HepG2 (cell line): ENCODE data around the gene GPR176. TPM values are rescaled to one million over a fixed set of nuclear protein-coding genes. Genes with fewer than 3 reads are reported as not detected.

Experiments
- BORCS8-MEF2B ChIP-seq: sonication (generic); formaldehyde crosslinking; IDR thresholded peaks from 2 replicates; pipeline ENCODE4 v1.8.0; 2022; ENCODE audit warnings: mild to moderate bottlenecking, missing genetic modification reagents
- HNF1A ChIP-seq, 2 experiments: sonication (generic) in 1 of 2; formaldehyde crosslinking in 1 of 2; IDR thresholded peaks; 2 replicates each; pipeline versions ENCODE4 v1.4.0 to v1.6.1; 2016 to 2020; ENCODE audit warnings: borderline replicate concordance in 1 of 2, low read depth in 1 of 2, mild to moderate bottlenecking in 1 of 2, missing genetic modification reagents in 1 of 2
- LBX2 ChIP-seq: sonication (generic); formaldehyde crosslinking; IDR thresholded peaks from 2 replicates; pipeline ENCODE4 v1.5.0; 2020; ENCODE audit warnings: missing genetic modification reagents, mild to moderate bottlenecking, borderline replicate concordance
- MAZ ChIP-seq, 2 experiments: sonication (generic) in 1 of 2; formaldehyde crosslinking in 1 of 2; IDR thresholded peaks; 2 replicates each; pipeline versions ENCODE4 v1.5.0 to v1.6.1; 2012 to 2020; ENCODE audit warnings: low read depth in 2 of 2, mild to moderate bottlenecking in 2 of 2, borderline replicate concordance in 1 of 2, improper control_type of control experiment in 1 of 2, low read length in 1 of 2, missing genetic modification reagents in 1 of 2, moderate library complexity in 1 of 2
- MEIS2 ChIP-seq: sonication (generic); formaldehyde crosslinking; IDR thresholded peaks from 2 replicates; pipeline ENCODE4 v1.9.0; 2021; ENCODE audit warnings: mild to moderate bottlenecking, missing genetic modification reagents
- MTF1 ChIP-seq: sonication (generic); formaldehyde crosslinking; IDR thresholded peaks from 2 replicates; pipeline ENCODE4 v1.5.0; 2020; ENCODE audit warnings: missing genetic modification reagents
- POLR2AphosphoS5 ChIP-seq: IDR thresholded peaks from 2 replicates; pipeline ENCODE4 v1.6.1; 2012; ENCODE audit warnings: low read depth, low read length
- SMAD1 ChIP-seq: sonication (generic); formaldehyde crosslinking; IDR thresholded peaks from 2 replicates; pipeline ENCODE4 v1.4.0; 2020; ENCODE audit warnings: missing genetic modification reagents, low read depth, mild to moderate bottlenecking, borderline replicate concordance
- ZBTB7A ChIP-seq: sonication (generic); formaldehyde crosslinking; IDR thresholded peaks from 2 replicates; pipeline ENCODE4 v1.8.0; 2022; ENCODE audit warnings: mild to moderate bottlenecking, missing genetic modification reagents
- ZNF337 ChIP-seq: sonication (generic); formaldehyde crosslinking; IDR thresholded peaks from 2 replicates; pipeline ENCODE4 v1.5.1; 2020; ENCODE audit warnings: missing genetic modification reagents, low read depth, mild to moderate bottlenecking, borderline replicate concordance
- ZNF44 ChIP-seq: sonication (generic); formaldehyde crosslinking; IDR thresholded peaks from 2 replicates; pipeline ENCODE4 v1.5.1; 2020; ENCODE audit warnings: mild to moderate bottlenecking, missing genetic modification reagents
- polyA plus RNA-seq, 8 experiments: library from polyadenylated mRNA; depleted of rRNA in 3 of 8; stranded (reverse) in 7 of 8; unstranded in 1 of 8; fragments of >200 nt; fragmentation: Illumina TruSeq in 4 of 8; extraction: Trizol in 4 of 8; gene quantifications; 2 replicates each; pipeline versions ENCODE4 v1.2.1 to v1.2.3, GENCODE V29; 2011 to 2016; ENCODE audit warnings: low read depth in 4 of 8, missing spikeins in 1 of 8, mixed read lengths in 1 of 8; ENCODE audit not compliant: insufficient read depth in 1 of 8
- total RNA-seq, 5 experiments: library from RNA; depleted of rRNA; stranded (reverse); fragments of >200 nt; fragmentation: Illumina TruSeq; extraction: Trizol; gene quantifications; 2 replicates each; pipeline ENCODE4 v1.2.3, GENCODE V29; 2016; ENCODE audit warnings: low read depth in 1 of 5
- TF ChIP-seq, protein P1 (sequence below): IDR thresholded peaks from 2 replicates; pipeline ENCODE4 v1.6.1; 2012; ENCODE audit warnings: low read length, improper control_type of control experiment
- TF ChIP-seq, protein P2 (sequence below): sonication (generic); formaldehyde crosslinking; IDR thresholded peaks from 2 replicates; pipeline ENCODE4 v1.9.0; 2021; ENCODE audit warnings: missing genetic modification reagents, borderline replicate concordance
- TF ChIP-seq, protein P3 (sequence below): IDR thresholded peaks from 2 replicates; pipeline ENCODE4 v1.6.1; 2016; ENCODE audit warnings: low read depth, borderline replicate concordance

GPR176 gene
- total and polyA plus RNA-seq, 2 of the 13 experiments (the other 11 are each of a cell fraction or from before 2014, with no cell fraction given): 0.11 to 0.20 TPM

- TF ChIP-seq, protein P1, sequence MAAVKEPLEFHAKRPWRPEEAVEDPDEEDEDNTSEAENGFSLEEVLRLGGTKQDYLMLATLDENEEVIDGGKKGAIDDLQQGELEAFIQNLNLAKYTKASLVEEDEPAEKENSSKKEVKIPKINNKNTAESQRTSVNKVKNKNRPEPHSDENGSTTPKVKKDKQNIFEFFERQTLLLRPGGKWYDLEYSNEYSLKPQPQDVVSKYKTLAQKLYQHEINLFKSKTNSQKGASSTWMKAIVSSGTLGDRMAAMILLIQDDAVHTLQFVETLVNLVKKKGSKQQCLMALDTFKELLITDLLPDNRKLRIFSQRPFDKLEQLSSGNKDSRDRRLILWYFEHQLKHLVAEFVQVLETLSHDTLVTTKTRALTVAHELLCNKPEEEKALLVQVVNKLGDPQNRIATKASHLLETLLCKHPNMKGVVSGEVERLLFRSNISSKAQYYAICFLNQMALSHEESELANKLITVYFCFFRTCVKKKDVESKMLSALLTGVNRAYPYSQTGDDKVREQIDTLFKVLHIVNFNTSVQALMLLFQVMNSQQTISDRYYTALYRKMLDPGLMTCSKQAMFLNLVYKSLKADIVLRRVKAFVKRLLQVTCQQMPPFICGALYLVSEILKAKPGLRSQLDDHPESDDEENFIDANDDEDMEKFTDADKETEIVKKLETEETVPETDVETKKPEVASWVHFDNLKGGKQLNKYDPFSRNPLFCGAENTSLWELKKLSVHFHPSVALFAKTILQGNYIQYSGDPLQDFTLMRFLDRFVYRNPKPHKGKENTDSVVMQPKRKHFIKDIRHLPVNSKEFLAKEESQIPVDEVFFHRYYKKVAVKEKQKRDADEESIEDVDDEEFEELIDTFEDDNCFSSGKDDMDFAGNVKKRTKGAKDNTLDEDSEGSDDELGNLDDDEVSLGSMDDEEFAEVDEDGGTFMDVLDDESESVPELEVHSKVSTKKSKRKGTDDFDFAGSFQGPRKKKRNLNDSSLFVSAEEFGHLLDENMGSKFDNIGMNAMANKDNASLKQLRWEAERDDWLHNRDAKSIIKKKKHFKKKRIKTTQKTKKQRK: no peak
- peak; percentile 70 for TF ChIP-seq POLR2AphosphoS5
- TF ChIP-seq, protein P2, sequence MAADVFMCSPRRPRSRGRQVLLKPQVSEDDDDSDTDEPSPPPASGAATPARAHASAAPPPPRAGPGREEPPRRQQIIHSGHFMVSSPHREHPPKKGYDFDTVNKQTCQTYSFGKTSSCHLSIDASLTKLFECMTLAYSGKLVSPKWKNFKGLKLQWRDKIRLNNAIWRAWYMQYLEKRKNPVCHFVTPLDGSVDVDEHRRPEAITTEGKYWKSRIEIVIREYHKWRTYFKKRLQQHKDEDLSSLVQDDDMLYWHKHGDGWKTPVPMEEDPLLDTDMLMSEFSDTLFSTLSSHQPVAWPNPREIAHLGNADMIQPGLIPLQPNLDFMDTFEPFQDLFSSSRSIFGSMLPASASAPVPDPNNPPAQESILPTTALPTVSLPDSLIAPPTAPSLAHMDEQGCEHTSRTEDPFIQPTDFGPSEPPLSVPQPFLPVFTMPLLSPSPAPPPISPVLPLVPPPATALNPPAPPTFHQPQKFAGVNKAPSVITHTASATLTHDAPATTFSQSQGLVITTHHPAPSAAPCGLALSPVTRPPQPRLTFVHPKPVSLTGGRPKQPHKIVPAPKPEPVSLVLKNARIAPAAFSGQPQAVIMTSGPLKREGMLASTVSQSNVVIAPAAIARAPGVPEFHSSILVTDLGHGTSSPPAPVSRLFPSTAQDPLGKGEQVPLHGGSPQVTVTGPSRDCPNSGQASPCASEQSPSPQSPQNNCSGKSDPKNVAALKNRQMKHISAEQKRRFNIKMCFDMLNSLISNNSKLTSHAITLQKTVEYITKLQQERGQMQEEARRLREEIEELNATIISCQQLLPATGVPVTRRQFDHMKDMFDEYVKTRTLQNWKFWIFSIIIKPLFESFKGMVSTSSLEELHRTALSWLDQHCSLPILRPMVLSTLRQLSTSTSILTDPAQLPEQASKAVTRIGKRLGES (CRISPR knock-in tag): 0 out of 2 replicates have a peak, but pooled peaks have one; percentile 42
- TF ChIP-seq ZBTB7A (CRISPR knock-in tag): peak; percentile 57
- TF ChIP-seq HNF1A (IDR thresholded peaks at IDR 0.05; ENCODE audit: low read depth): no peak
- peak; percentile 33; the same call in 1 of the 2 replicates for TF ChIP-seq HNF1A (CRISPR knock-in tag; IDR thresholded peaks at IDR 0.05; ENCODE audit: borderline replicate concordance)
- no peak for TF ChIP-seq MAZ (IDR thresholded peaks at IDR 0.05; ENCODE audit: borderline replicate concordance, low read depth, low read length)
- TF ChIP-seq MAZ (CRISPR knock-in tag; IDR thresholded peaks at IDR 0.05; ENCODE audit: low read depth): peak; percentile 65; the same call in 1 of the 2 replicates
- TF ChIP-seq MEIS2 (CRISPR knock-in tag): no peak
- TF ChIP-seq SMAD1: 0 out of 2 replicates have a peak, but pooled peaks have one; percentile 53
- TF ChIP-seq, protein P3, sequence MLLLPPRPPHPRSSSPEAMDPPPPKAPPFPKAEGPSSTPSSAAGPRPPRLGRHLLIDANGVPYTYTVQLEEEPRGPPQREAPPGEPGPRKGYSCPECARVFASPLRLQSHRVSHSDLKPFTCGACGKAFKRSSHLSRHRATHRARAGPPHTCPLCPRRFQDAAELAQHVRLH (CRISPR knock-in tag): no peak
- peak; percentile 80 for TF ChIP-seq BORCS8-MEF2B (CRISPR knock-in tag)
- TF ChIP-seq LBX2: peak; percentile 78; the same call in 1 of the 2 replicates
- TF ChIP-seq ZNF337: no peak
- TF ChIP-seq ZNF44: 0 out of 2 replicates have a peak, but pooled peaks have one; percentile 33
- TF ChIP-seq MTF1 (CRISPR knock-in tag): no peak
Measured at GRCh38 chr15:39920510-39921273, 626 bp upstream of the GPR176 start (continued).
